ENCODE data around the gene SCAF4.
"Not testable (repeated sequence)": the region's sequence is repeated elsewhere in the genome, so short reads cannot be mapped to it uniquely, and the experiment has no call there.

The SCAF4 gene

GRCh38 chr21:31650930-31651329 is 81.0 kb downstream of the SCAF4 start:
- no peak for DNase-seq (ENCODE audit: low read depth in 2 of 2)

DNA sequence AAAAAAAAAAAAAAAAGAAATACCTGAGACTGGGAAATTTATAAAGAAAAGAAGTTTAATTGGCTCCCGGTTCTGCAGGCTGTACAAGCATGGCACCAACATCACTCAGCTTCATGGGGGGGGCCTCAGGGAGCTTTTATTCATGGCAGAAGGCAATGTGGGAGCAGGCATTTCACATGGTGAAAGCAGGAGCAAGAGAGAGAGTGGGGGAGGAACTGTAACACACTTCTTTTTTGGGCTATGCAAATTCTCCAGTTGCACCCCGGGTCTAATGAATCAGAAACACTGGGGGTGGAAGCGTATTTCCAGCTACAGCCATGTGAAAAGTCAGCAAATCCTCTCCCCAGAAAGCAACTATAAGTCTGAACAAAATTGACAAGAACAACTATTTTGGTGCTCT is 84.3 kb downstream of the SCAF4 start:
- DNase-seq (ENCODE audit: low read depth in 2 of 2) = no peak

DNA sequence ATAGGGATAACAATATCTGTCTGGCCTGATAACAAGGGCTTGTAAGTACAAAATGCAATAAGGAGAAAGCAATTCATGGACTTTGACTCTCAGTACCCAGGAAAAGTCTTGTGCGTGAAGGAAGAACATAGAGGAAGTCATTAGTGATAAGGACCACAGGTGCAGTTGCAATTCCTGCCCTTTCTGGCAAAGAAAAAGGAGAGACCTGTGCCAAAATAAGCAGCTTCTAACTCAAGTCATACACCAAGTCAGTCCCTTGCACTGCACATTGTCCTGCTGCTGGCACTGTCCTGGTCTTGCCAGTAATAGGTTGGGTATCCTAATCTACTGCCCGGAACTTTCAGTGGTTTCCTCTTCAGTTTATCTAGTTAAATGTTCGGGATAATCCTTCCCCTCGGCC is 87.3 kb downstream of the SCAF4 start:
- DNase-seq (ENCODE audit: low read depth in 2 of 2) = no peak

DNA sequence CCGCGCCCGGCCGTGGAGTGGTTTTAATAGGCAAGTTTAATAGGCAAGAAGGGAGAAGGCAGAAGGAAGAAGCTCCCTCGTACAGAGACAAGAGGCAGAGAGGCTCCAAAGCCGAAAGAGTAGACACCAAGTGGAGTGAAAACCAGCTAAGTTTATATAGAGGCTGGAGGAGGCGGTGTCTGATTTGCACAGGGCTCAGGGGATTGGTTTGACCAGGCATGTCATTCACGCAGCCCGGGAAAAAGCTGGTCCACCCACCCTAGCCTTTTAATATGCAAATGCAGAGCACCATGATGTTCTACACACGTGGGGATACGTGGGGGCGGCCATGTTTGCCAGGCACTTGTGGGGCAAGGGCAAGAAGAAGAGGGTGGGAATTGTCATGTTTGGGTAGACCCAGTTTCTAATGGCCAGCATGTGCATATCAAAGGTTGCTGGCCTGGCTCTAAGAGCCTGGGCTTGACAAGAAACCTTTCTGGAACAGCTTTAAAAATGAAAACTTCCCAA is 90.4 kb downstream of the SCAF4 start:
- no peak for DNase-seq (ENCODE audit: low read depth in 2 of 2)

- DNase-seq (ENCODE audit: low read depth in 2 of 2) = no peak
Measured at GRCh38 chr21:31636874-31637273, 95.0 kb downstream of the SCAF4 start.

DNA sequence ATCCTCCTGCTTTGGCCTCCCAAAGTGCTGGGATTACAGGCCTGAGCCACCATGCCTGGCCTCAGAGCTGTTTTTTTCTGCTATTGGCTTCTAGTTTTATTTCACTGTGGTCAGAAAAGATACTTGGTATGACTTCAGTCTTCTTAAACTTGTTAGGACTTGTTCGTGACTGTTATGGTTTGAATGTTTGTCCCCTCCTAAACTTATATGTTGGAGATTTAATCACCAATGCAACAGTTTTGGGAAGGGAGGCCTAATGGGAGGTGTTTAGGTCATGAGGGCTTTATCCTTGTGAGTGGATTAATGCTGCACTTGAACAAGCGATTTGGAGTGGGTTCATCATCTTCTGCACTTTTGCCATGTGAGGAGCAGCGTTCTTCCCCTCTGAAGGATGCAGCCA is 96.9 kb downstream of the SCAF4 start:
- no peak for DNase-seq (ENCODE audit: low read depth in 2 of 2)

GRCh38 chr21:31631881-31632280 is 100.0 kb downstream of the SCAF4 start:
- not testable (repeated sequence) for DNase-seq (ENCODE audit: low read depth in 2 of 2)

- peak; percentile 85 to 86 for DNase-seq (ENCODE audit: low read depth in 2 of 2)
Measured at GRCh38 chr21:31629972-31630711, 101.8 kb downstream of the SCAF4 start.

- no peak for DNase-seq (ENCODE audit: low read depth in 2 of 2)
Measured at GRCh38 chr21:31624961-31625491, 106.9 kb downstream of the SCAF4 start.

DNA sequence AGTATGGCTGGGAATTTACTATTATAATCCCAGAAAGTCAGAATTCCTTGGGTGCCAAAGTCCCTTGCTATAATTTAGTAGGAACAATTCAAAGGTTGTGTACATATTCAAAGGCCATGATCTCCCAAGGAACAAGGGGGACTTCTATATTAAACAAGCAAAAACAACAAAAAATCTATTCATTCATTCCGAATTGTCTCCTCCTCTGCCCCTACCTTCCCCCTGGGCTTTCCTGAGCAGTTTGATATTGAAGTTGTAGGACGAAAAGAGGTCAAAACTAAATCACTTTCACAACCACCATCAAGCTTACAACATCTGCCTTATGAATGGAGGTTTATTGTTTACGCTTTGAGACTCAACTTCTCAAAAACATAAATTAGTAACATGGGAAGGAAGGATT is 107.7 kb downstream of the SCAF4 start:
- DNase-seq (ENCODE audit: low read depth in 2 of 2) = no peak

GRCh38 chr21:31623664-31624063 is 108.3 kb downstream of the SCAF4 start:
- no peak for DNase-seq (ENCODE audit: low read depth in 2 of 2)

DNA sequence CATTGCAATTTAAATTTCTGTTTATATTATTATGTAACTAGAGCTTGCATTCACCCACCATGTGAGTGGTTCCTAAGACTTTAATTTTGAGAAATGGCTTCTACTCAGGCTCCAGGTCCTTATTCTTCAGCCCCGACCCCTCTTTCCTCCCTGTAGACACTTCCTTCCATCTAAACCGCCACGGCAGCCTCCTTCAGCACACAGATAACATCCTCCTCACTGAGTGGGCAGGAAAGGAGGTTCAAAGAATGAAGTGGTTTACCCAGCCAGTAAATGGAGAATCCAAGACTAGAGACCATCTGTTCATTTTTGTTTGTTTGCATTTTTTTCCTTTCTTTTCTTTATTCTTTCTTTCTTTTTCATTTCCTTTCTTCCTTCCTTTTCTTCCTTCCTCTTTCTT is 109.5 kb downstream of the SCAF4 start:
- DNase-seq (ENCODE audit: low read depth in 2 of 2) = no peak
